Activated CD8-positive, alpha-beta memory T cell treated with anti-CD3 and anti-CD28 coated beads for 24 hours (primary cell): ENCODE data around the gene NUP54.

Source experiments
- DNase-seq: peaks from one replicate; pipeline ENCODE4 v3.0.0-alpha.2; 2020

Gene NUP54, protein sequence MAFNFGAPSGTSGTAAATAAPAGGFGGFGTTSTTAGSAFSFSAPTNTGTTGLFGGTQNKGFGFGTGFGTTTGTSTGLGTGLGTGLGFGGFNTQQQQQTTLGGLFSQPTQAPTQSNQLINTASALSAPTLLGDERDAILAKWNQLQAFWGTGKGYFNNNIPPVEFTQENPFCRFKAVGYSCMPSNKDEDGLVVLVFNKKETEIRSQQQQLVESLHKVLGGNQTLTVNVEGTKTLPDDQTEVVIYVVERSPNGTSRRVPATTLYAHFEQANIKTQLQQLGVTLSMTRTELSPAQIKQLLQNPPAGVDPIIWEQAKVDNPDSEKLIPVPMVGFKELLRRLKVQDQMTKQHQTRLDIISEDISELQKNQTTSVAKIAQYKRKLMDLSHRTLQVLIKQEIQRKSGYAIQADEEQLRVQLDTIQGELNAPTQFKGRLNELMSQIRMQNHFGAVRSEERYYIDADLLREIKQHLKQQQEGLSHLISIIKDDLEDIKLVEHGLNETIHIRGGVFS

DNA sequence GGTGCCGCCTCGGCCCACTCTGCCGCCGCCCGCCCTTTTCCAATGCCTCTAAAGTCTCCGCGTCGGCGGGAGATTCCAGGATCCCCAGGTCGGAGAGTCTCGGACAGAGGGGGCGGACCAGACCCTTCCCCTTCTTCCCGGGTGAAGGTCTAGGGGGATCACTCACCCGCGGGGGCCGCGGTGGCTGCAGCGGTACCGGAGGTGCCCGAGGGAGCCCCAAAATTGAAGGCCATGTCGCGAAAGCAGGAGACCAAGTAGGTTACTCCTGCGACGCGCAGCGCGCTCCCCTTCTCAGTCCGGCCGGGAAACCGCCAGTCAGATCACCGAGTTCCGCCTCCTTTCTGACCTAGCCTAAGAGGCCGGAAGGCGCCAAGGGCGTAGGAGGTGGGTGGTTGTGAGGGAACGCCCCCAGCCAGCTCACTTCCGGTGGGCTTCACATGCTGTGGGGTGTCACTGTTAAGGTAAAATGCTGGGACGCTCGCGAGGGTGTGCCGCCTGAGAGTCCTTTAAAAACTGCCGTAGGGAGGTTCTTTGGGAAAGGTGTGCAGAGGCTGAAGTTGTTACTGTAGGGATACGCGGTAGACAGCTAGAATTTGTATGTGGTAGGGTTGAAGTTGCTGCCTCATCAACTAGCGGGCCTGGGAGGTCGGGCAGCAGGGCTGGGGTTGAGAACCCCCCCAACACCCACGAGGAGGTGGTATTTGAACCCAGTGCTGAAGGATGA, at the start of gene NUP54:
NUP54 (minus strand) TSS at position 256 of the 724 bp plus-strand sequence; CDS start at position 233, 23 bp downstream.
- peak; percentile 98 for DNase-seq

DNA sequence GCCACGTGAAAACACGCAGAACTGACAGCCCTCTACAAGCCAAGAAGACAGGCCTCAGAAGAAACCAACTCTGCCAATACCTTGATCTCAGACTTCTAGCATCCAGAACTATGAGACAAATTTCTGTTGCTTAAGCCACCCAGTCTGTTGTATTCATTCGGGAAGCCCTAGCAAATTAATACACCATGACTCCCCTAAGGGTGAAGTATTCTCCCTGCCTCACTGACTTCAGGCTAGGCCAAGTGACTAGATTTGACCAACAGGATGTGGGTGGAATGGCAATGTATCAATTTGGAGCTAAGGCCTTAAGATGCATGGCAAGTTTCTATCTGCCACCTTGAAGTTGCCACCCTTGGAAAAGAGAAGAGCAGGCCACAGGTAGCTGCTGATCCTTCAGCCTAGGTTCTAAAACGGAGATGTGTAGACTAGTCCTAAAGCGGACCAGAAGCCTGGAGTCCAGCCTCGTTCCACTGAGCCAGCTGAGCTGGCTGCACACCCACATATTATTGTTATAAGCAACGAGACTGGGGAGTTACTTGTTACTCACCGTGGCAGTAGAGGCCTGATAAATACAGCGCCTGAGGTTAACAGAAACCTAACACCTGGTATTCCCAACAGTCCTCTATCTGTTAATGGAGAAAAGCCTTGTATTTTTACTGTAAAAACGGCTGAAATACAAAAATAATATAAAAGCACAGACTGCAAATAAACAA, 49.0 kb upstream of the NUP54 start:
- no peak for DNase-seq

DNA sequence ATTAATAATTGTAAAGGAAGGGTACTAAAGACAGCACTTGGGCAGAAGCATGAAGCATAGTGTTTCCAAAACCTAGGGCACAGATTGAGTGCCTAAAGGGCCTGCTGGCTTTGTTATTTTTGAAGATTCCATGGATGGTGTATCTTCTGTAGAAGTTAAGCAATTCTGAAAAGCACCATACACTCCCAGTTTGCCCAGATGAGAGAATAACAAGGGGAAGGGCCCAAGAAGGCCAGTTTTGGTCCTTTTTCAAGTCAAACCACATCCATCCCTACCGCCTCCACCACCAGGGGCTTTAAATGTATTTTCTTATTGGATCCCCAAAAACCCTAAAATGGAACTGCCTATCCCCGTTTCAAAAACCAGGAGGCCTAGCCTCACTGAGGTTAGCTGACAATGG, 48.2 kb upstream of the NUP54 start:
- no peak for DNase-seq

DNA sequence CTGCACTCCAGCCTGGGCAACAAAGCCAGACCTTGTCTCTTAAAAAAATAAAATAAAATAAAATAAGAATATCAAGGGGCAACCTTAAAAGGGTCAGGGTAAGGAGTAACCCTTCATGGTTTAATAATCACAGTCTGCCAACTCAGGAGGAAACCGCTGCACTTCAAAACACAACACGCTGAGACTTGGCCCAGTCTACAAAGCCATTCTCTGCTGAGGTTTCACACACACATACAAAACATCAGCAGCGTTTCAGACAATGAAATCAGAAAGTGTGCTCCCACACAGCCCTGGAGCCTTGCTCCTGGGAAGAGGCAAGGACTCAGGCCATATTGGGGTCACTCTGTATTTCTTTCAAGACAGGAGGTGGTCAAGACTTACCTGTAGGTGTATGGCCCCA, 47.1 kb upstream of the NUP54 start:
- no peak for DNase-seq

DNA sequence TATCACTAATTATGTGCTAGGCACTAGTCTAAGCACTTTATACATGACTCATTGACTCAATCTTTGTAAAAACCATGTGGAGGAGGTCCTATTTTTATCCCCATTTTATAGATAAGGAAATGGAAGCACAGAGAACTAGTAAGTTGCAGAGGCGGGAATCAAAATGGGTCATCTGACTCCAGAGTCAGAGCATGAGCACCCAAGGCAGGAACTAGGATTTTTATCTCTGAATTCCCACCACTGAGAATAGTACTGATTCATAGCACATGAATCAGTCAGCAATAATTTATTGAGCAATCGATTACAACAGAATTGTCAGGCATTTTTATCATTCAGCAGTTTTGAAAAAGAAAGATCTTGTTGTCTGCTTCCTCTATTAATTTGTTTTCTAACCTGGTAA, 46.1 kb upstream of the NUP54 start:
- DNase-seq, result no peak

DNA sequence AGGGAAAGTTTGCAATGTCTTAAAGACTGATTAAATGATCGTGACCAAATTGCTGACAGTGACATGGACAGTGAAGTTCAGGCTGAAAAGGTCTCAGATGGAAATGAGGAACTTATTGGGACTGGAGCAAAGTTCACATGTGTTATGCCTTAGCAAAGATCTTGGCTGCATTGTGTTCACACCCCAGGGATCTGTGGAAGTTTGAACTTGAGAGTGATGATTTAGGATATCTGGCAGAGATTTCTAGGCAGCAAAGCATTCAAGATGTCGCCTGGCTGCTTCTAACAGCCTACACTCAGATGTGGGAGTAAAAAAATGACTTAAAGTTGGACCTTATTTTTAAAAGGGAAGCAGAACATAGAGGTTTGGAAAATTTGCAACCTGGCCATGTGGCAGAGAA, 44.0 kb upstream of the NUP54 start:
- DNase-seq, result no peak

DNA sequence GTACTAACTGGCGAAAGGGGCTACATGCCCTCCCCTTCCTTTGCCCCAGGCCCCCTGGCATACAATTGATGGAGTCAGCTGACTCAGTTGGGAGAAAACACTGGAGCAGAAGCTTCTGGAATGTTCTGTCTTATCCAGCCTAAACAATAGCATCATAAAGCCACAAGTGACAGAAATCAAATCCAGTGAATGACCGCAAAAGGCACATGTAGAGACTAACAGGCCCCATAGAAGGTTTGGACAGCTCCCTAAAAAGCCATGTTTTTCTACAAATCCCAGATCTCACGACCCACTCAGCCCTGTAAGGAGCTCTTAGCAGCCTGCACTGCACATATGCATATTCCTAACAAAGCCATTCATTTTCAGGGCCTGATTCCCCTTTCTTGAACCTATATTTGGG, 40.4 kb upstream of the NUP54 start:
- DNase-seq, result no peak

DNA sequence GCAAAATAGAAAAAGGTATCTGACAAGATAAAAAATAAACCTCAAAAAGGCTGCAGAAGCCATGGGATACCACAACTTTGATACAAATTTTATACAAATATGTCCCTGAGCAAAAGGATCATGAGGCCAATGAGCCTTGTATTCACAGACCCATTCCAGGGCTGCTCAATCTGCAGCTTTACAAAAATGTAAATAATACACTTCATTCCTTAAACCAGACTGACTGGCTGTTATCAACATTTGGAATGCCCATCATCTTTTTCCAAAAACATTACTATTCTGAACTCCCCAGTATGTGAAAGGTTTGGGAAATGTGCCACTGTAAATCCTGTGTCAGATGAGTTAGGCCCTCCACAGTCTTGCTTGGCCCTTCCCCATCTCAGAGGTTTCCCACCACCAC, 40.0 kb upstream of the NUP54 start:
- DNase-seq, result no peak

DNA sequence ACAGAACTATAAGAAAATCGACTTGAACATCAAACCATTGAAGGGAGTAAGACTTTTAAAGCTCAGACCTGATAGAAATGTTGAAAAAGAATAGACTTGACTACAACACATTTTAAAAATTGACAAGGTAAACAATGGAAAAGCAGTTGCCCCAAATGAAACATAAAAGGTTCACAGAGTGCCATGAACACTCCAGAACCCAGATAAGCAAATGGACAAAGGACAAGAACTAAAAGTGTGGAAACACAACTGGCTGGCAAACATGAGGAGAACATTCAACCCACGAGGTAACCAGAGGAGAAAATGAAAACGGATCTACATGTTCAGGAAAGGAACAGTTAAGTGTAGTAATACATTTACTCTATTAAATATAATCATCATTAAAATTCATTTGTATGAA, 39.0 kb upstream of the NUP54 start:
- DNase-seq, result no peak

DNA sequence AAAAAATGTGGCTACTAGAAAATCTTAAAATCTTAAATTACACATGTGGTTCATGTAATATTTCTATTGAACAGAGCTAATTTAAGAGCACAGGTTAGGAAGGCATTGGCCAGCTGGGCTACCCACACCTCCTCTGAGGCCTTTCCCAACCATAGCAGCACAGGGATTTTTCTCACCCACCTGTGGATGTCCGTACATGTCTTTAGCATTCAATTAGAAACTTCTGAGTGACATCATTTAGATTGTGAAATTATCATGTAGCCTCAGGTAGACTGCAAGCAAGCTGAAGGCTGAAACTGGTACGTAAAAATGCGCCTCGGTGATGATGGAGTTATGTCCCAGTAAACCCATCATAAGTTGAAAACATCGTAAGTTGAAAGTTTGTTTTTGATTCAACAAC, 34.3 kb upstream of the NUP54 start:
- DNase-seq, result no peak

DNA sequence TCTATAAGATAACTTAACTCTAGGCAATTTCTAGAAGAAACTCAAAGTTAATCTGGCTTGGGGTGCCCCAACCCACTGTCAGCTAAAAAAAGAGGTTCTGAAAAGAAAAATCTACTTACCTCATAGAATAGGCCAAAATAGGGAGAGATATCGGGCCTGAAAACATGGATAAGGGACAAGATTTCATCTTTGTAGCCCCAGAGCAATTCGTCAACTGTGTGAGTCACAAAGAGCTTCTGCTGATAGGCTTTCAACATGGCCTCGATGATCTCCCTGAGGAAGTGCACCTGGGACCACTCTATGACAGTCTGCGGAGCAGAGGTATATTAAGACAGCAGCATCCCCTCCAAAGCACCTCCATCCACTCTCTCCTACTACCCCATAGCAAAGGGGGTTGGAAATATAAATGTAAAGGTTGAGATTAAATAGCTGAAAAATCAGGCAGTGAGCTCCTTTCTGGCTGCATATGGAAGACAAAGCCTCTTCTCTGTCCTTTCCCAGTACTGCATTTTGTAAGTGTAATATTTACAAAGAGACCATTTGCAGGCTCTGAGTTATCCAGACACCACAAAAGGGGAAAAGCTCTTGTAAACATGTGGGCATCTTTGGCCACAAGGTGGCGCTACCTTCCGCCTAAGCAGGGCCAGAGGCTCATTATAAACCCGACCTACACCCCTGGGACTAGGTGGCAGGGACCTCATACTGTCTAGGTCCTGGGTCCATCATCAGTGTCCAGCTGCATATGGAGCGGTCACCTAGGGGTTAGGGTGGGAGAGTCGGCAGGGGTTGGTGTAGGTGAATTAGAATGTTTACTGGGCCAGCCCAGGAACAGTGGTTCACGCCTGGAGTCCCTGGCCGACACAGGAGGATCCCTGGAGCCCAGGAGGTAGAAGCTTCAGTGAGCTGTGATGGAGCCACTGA, 31.5 kb upstream of the NUP54 start:
- peak; percentile 92 for DNase-seq

DNA sequence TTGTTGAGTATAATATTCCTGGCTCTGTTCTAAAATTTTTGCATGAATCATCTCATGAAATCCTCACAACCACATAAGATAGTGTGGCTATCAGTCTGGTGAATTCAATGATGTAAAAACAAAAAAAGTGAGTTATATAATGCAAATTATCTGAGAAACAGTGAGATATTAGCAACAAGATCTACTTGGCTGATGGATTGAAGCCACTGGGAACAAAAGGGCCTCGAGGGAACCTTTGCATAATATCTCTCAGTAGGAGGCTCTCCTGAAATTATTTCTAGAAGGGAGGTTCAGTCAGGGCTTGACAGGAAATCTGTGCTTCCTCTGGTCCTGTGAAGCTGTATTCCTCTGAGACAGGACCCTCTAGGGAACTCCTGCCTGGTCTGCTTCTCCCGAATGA, 30.1 kb upstream of the NUP54 start:
- no peak for DNase-seq

DNA sequence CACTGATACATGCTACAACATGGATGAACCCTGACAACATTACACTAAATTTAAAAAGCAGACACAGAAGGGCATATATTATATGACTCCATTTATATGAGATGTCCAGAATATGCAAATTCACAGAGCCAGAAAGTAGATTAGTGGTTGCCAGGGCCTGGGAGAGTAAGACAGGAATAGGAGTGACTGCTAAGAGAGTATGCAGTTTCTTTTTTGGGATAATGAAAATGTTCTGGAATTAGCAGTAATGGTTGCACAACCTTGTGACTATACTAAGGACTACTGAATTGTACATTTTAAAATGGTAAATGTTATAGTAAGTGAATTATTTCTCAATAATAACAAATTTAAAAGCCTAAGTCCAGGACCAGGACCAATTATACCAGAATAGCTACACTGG, 29.5 kb upstream of the NUP54 start:
- no peak for DNase-seq

DNA sequence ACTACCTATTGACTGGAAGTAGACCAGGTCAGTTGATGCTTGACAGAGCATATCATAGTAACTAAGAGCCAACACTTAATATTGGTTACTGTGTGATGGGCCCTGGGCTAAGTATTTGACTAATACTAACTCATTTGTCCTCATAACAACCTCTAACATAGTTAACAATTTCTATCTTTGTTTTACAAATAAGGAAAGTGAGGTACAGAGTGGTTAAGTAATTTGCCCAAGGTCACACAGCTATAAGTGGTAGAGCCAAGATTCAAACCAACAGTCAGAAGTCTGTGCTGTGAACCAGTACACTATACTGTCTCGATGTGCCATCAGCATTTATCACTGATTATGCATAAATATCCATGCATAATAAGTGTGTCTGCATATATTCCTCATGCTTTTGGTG, 27.1 kb upstream of the NUP54 start:
- no peak for DNase-seq

DNA sequence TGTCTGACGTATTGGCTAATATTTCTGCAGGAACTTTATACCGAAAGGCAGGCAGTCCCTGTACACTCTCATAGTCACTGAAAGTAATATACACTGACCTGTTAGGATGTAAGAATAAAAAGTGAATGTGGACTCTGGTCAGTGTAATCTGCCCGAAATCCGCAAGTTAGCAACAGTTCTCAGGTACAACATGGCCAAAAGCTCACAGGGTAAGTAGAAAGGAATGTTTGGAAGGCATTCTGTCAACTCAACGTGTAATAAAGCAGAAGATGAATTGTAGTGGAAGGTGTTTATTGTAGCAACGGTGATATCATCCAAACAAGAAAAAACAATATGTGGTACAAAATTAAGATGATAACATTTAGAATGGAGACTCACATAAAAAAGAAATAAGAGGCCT, 26.0 kb upstream of the NUP54 start:
- no peak for DNase-seq

DNA sequence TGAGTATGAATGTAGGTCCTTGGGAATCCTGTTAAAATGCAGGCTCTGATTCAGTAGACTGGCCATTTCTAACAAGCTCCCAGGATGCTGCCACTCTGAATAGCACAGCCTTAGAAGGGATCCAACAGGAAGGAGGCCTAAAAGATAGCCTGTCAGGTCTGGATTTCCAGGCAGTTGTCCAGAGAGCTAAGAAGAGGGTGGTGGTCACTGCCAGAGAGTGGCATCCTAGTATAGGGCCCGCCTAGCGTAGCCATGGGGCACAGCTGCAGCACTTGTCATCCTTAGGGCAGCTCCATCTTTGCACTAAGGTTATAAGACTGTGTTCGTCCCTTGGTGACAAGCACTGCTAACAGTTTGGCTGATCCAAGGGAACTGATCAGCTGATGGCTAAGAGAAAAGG, 20.5 kb upstream of the NUP54 start:
- no peak for DNase-seq

DNA sequence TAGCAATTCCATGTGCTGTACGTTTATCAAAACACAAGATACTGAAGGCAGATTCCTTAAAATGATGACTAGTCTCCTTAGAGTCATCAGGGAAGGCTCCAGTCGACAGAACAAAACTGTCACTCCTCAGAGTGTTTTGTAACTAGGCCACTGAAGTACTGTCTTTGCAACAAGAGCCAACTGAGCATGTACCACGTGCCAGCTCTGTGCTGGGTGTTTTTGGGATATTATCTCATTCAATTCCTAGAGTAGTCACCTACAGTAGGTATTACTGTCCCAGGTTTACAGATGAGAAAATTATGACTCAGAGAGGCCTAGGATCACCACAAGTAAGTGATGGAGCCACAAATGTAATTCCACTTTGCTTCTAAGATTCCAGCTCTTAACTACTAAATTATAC, 18.3 kb upstream of the NUP54 start:
- no peak for DNase-seq

DNA sequence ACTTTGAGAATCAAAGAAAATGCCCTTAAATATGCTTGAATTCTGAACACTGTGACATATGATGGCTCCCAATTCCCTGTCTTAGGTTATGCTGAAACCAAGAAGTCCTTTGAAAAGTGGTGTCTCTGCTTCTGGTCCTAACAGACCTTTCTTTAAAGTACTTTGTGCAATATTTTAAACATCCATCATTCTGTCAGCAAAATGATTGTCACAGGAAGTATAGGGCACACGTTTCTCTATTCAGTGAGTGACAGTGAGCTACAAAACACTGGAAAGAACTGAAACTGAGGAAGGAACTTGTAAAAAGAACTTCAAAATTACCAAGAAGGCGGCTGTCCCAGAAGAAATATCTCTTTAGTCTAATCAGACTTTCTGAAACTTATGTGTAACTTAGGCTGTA, 12.2 kb upstream of the NUP54 start:
- no peak for DNase-seq

DNA sequence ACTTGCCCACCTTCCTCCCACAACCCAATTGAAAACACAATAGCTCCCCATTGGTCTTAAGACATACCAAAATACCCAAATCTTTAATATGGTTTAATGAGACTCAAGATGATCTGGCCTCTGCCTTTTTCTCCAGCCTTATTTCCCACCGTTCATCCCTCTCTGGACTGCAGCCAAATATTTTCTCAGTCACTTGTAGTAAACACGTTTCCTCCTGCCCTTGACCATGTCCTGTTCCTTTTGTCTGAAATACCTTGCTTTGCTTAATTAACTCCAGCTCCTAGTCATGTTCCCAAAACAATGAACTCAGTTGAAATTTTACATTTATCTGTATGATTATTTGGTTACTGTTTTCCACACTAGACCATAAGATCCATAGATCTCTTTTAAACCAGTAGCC, 8.4 kb upstream of the NUP54 start:
- no peak for DNase-seq

DNA sequence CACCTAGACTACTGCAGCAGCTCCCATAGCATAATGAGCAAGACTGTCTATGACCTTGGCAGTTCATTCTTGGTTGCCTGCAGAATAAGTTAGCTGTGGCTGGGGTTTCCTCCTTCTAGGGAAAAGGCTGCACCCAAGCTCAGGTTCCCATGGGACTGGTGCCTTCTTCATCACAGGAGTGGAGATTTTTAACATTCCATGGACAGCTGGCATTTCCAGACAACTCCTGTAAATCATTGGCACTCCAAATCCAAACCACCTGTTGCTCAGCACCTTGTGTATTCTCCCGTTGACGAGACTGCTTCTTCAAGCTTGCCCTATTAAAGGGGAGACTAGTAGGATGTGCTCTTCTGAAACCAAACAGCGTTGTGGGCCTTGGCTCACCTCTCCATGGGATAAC, 7.8 kb upstream of the NUP54 start:
- no peak for DNase-seq

DNA sequence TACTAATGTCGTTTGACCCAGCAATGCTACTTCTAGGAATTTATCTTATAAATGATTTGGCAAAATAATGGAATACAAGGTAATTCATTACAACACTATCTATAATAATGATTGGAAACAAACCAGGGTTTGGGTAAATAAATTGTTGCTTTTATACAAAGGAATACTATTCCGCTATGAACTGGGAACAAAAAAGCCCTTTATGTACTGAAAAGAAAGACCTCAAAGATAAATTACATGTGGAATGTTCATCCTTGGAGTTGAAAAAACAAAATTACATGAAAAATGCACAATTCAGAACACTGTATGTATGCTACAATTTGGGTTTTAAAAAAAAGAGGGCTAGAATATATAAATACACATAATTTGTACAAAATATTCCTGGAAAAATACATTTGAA, 5.2 kb upstream of the NUP54 start:
- DNase-seq, result no peak

DNA sequence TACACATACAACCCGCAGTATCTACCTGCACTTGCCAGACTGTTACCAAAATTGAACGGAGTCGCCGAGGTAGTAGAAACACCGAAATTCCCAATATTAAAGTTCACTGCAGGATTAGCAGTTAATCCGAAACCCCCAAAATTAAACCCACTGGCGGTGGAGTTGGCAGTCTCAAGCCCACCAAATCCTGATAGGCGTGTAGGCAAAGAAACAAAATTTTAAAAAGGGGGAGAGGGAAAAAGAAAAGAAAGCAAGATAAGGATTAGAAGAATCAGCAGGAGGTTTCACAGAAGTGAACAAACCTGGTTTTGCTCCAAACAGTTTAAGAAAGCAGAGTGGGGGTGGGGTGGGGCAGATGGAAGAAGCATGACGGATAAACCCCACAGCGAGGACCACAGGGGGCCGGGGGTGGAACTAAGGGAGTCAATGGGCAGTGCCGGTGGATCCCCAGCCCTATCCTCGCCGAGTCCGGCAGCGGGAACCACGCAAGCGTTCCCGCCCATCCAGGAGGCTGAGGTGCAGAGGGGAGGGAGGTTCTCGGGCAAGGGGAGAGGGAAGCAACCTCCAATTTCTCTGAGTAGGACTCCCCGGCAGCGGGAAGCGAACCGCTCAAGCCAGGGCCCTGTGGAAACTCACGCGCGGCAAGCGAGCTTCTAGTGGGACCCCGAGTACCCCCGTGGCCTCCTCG, 599 bp downstream of the NUP54 start:
- no peak for DNase-seq
